Fibroblast of the aortic adventitia (primary cell): ENCODE data around the gene CCDC71. TPM values are rescaled to one million over a fixed set of nuclear protein-coding genes. Genes with fewer than 3 reads are reported as not detected.

Source experiments
- DNase-seq: peaks from one replicate; pipeline ENCODE4 v3.0.0-alpha.2; 2010; ENCODE audit warnings: low read depth
- H3K4me3 ChIP-seq: 2 replicates; pipeline ENCODE4 v1.5.1; 2011; ENCODE audit warnings: low read depth, mild to moderate bottlenecking, control low read depth, low read length, moderate library complexity
- CTCF ChIP-seq: IDR thresholded peaks from 2 replicates; pipeline ENCODE4 v1.5.1; 2011; ENCODE audit warnings: mild to moderate bottlenecking, low read length, control low read depth, inconsistent platforms; ENCODE audit not compliant: insufficient read depth
- total RNA-seq: library from RNA; depleted of rRNA; stranded (reverse); fragments of >200 nt; gene quantifications from 2 replicates; pipeline ENCODE4 v1.2.3, GENCODE V29; 2012; ENCODE audit warnings: low replicate concordance

Gene CCDC71
- total RNA-seq, 1 donor = 22.7 TPM

DNA sequence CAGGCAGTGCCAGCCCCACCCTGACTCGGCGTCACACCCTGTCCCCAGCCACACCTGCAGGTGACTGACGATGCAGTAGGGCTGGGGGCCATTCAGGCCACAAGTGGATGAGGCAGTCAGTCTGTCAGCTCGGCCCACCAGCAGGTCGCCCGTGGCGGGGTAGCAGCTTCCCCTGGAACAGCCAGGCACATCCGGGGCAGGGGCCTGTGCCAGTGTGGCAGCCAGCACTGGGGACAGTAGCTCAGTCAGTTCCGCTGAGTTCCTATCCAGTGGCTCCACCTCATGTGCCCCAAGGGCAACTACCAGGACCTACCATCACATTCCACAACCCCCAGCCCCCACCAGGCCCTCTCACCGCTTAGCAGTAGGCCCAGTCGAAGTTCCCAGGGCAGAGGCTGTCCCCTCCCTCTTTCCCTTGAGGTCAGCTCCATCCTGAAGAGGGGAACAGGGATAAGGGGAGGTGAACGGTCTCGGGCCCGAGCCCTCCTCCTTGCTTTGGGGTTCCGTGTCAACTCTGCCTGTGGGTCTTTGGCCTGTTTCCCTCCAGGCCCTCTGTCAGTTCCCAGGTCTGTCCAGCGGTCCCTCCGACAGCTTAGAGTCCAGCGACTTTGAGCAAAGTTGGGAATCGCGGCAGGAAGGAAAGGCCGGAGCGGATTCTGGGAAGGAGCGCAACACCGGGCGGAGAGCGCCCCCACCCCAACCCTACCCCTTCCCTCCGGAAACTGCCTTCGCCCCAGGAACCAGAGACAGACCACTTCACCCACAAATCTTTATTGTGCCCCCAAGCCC is 33.5 kb downstream of the CCDC71 start, which contains the start of gene LAMB2:
Gene LAMB2, minus strand, starts transcription at position 614 of the 789 bp plus-strand sequence. Its CDS starts 183 bp downstream, at position 431.
- peak; percentile 84 for DNase-seq
- peak within 1 kb of the TSS; percentile 92 for H3K4me3 ChIP-seq
- peak; percentile 7 for TF ChIP-seq CTCF

- TF ChIP-seq CTCF = no peak
These were observed 34.1 kb downstream of the CCDC71 start for GRCh38 chr3:49132073-49132436.

GRCh38 chr3:49131576-49131975 is 34.6 kb downstream of the CCDC71 start:
- DNase-seq = no peak

More at GRCh38 chr3:49132073-49132436, 34.1 kb downstream of the CCDC71 start:
- DNase-seq = no peak
- H3K4me3 ChIP-seq = peak overlapping the region; percentile 92

GRCh38 chr3:49131040-49131439 is 35.1 kb downstream of the CCDC71 start:
- TF ChIP-seq CTCF = no peak
- H3K4me3 ChIP-seq = peak overlapping the region; percentile 92
- DNase-seq = no peak

More at GRCh38 chr3:49131576-49131975, 34.6 kb downstream of the CCDC71 start:
- no peak for TF ChIP-seq CTCF
- H3K4me3 ChIP-seq = peak overlapping the region; percentile 92

DNA sequence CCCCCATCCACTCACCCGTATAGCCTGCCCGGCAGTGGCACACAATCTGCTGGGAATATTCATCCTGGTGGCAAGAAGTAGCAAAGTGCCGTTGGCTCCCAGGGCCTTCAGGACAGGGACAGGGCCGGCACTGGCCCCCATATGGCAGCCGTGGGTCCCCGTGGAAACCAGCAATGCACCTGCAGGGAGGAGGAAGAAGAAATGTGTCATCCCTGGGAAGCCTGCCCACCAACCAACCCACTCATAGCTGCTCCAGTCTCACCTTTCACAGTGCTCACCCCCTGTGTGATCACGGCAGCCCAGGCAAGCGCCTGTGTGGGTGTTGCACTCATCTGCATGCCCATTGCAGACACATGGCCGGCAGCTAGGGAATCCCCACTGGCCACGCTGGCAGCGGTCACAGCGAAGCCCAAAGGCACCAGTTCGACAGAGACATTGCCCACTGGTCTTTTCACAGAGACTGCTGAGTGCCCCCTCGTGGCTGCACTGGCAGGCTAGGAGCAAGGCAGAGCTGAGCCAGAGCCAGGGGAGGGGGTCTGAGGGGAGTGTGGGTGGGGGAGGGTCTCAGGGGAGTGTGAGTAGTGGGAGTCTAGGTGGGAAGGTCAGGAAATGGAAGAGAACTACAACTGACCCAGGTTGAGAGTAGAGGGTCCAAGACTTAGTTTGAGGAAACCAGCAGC is 41.0 kb downstream of the CCDC71 start:
- no peak for DNase-seq
- no peak for TF ChIP-seq CTCF
- no peak overlapping the region for H3K4me3 ChIP-seq

GRCh38 chr3:49124203-49124602 is 41.9 kb downstream of the CCDC71 start:
- TF ChIP-seq CTCF = no peak
- no peak for DNase-seq
- H3K4me3 ChIP-seq = no peak overlapping the region
